IMR-90 (cell line): ENCODE data around the gene ASF1A. TPM values are rescaled to one million over a fixed set of nuclear protein-coding genes. Genes with fewer than 3 reads are reported as not detected.

Experiments used
- ATAC-seq: fragments of 200-7000 bp; cut with Tn5 transposase; 2 replicates; pipeline ENCODE4 v1.9.1; 2020; ENCODE audit warnings: low read depth, mild to moderate bottlenecking, moderate library complexity
- BruUV-seq: library from RNA; stranded (reverse); fragments of 400-500 nt; replicated peaks from 2 replicates; lab custom pipeline; 2021; lab: Mats Ljungman, UMichigan
- CTCF ChIA-PET: fragments of 300-600 bp; formaldehyde crosslinking; extraction: SDS; loops from one replicate; lab custom pipeline; 2021; ENCODE audit warnings: antibody characterized with exemption; lab: Yijun Ruan, JAX
- POLR2A ChIA-PET: fragments of 300-600 bp; sonication (Branson Sonifier 250); formaldehyde crosslinking; loops from one replicate; lab custom pipeline; 2022; ENCODE audit warnings: antibody characterized with exemption; ENCODE audit not compliant: unreplicated experiment; lab: Charles Lee
- DNase-seq: peaks from one replicate; pipeline ENCODE4 v3.0.0; 2013
- H2AFZ ChIP-seq: replicated peaks from 2 replicates; pipeline ENCODE3; 2013; ENCODE audit warnings: low read length, mild to moderate bottlenecking; ENCODE audit not compliant: poor library complexity
- H2AK5ac ChIP-seq: 2 replicates; pipeline ENCODE4 v1.6.1; 2013; ENCODE audit warnings: low read depth, low read length, inconsistent platforms
- H2AK9ac ChIP-seq: replicated peaks from 2 replicates; pipeline ENCODE3; 2013; ENCODE audit warnings: mild to moderate bottlenecking, low read depth, low read length, moderate library complexity; ENCODE audit not compliant: poor library complexity
- H2BK120ac ChIP-seq: 2 replicates; pipeline ENCODE4 v1.6.1; 2013; ENCODE audit warnings: low read depth, low read length, inconsistent platforms
- H2BK15ac ChIP-seq: 3 replicates; pipeline ENCODE4 v1.6.1; 2013; ENCODE audit warnings: low read depth, low read length, inconsistent platforms
- H2BK20ac ChIP-seq: 2 replicates; pipeline ENCODE4 v1.6.1; 2013; ENCODE audit warnings: low read depth, mild to moderate bottlenecking, inconsistent platforms, low read length, moderate library complexity
- H2BK5ac ChIP-seq: 2 replicates; pipeline ENCODE4 v1.6.1; 2013; ENCODE audit warnings: mild to moderate bottlenecking, low read depth, low read length, inconsistent platforms; ENCODE audit not compliant: poor library complexity, severe bottlenecking
- H3K14ac ChIP-seq: replicated peaks from 2 replicates; pipeline ENCODE4 v1.6.1; 2013; ENCODE audit warnings: low read depth, low read length, inconsistent platforms
- H3K18ac ChIP-seq: 2 replicates; pipeline ENCODE4 v1.6.1; 2013; ENCODE audit warnings: low read depth, low read length, control low read depth
- H3K23ac ChIP-seq: 2 replicates; pipeline ENCODE4 v1.6.1; 2013; ENCODE audit warnings: low read depth, low read length, inconsistent platforms
- H3K27ac ChIP-seq: 2 replicates; pipeline ENCODE4 v1.5.1; 2013; ENCODE audit warnings: mild to moderate bottlenecking, control low read depth, low read length; ENCODE audit not compliant: insufficient read depth
- H3K27me3 ChIP-seq: 2 replicates; pipeline ENCODE4 v1.6.1; 2013; ENCODE audit warnings: low read length; ENCODE audit not compliant: control insufficient read depth, insufficient read depth
- H3K36me3 ChIP-seq: 2 replicates; pipeline ENCODE4 v1.6.1; 2013; ENCODE audit warnings: low read length, mixed read lengths; ENCODE audit not compliant: control insufficient read depth, insufficient read depth
- H3K4ac ChIP-seq: 2 replicates; pipeline ENCODE4 v1.6.1; 2013; ENCODE audit warnings: low read depth, low read length, inconsistent platforms
- H3K4me1 ChIP-seq: 2 replicates; pipeline ENCODE4 v1.6.1; 2013; ENCODE audit warnings: low read length, mixed read lengths; ENCODE audit not compliant: control insufficient read depth, insufficient read depth
- H3K4me2 ChIP-seq: 2 replicates; pipeline ENCODE4 v1.6.1; 2013; ENCODE audit warnings: low read depth, mild to moderate bottlenecking, control low read depth, low read length, moderate library complexity
- H3K4me3 ChIP-seq: 2 replicates; pipeline ENCODE4 v1.5.1; 2013; ENCODE audit warnings: low read depth, mild to moderate bottlenecking, control low read depth, low read length, moderate library complexity; ENCODE audit not compliant: insufficient read depth
- H3K56ac ChIP-seq: 2 replicates; pipeline ENCODE4 v1.6.1; 2013; ENCODE audit warnings: low read length, inconsistent platforms; ENCODE audit not compliant: insufficient read depth; ENCODE audit errors: extremely low read depth
- H3K79me1 ChIP-seq, 2 experiments: 2 replicates each; pipeline ENCODE4 v1.6.1; 2013; ENCODE audit warnings: low read length in 2 of 2, inconsistent platforms in 1 of 2, low read depth in 1 of 2
- H3K9ac ChIP-seq: 2 replicates; pipeline ENCODE4 v1.6.1; 2013; ENCODE audit warnings: low read depth, low read length, control low read depth
- H3K9me1 ChIP-seq: 2 replicates; pipeline ENCODE4 v1.6.1; 2013; ENCODE audit warnings: low read length, inconsistent platforms; ENCODE audit not compliant: insufficient read depth
- H3K9me3 ChIP-seq: 2 replicates; pipeline ENCODE4 v1.6.1; 2013; ENCODE audit warnings: low read length; ENCODE audit not compliant: control insufficient read depth, insufficient read depth
- H4K20me1 ChIP-seq: 2 replicates; pipeline ENCODE4 v1.6.1; 2013; ENCODE audit warnings: low read length, inconsistent platforms; ENCODE audit not compliant: insufficient read depth
- H4K5ac ChIP-seq: 2 replicates; pipeline ENCODE4 v1.6.1; 2013; ENCODE audit warnings: mild to moderate bottlenecking, low read depth, low read length, control low read depth
- H4K8ac ChIP-seq, 2 experiments: 2 replicates each; pipeline ENCODE4 v1.6.1; 2013; ENCODE audit warnings: low read depth in 2 of 2, low read length in 2 of 2, control low read depth in 1 of 2, inconsistent platforms in 1 of 2
- H4K91ac ChIP-seq: 2 replicates; pipeline ENCODE4 v1.6.1; 2013; ENCODE audit warnings: low read depth, low read length, inconsistent platforms; ENCODE audit not compliant: insufficient read depth
- BHLHE40 ChIP-seq: fragments of 150-350 bp; IDR thresholded peaks from 2 replicates; pipeline ENCODE4 v1.6.1; 2016; ENCODE audit warnings: mild to moderate bottlenecking, low read depth, low read length
- CEBPB ChIP-seq: IDR thresholded peaks from 2 replicates; pipeline ENCODE4 v1.6.1; 2012; ENCODE audit warnings: low read depth, low read length, improper control_type of control experiment
- MAZ ChIP-seq: IDR thresholded peaks from 2 replicates; pipeline ENCODE4 v1.6.1; 2012; ENCODE audit warnings: low read depth, mild to moderate bottlenecking, low read length, improper control_type of control experiment, moderate library complexity, borderline replicate concordance
- RAD21 ChIP-seq: IDR thresholded peaks from 2 replicates; pipeline ENCODE4 v1.6.1; 2012; ENCODE audit warnings: low read length, improper control_type of control experiment
- RFX5 ChIP-seq: IDR thresholded peaks from 2 replicates; pipeline ENCODE4 v1.8.0; 2012; ENCODE audit warnings: low read depth, mild to moderate bottlenecking, low read length, moderate library complexity
- SMC3 ChIP-seq: fragments of 150-350 bp; IDR thresholded peaks from 2 replicates; pipeline ENCODE4 v1.6.1; 2016; ENCODE audit warnings: low read depth, mild to moderate bottlenecking, antibody characterized with exemption, low read length, moderate library complexity
- WGBS, 2 experiments: methylation state at CpG; one replicate each; pipeline versions ENCODE4 v1.1.5 to v1.1.7; 2013; ENCODE audit warnings: missing lambda C conversion rate in 2 of 2; ENCODE audit not compliant: insufficient read length in 1 of 2; ENCODE audit errors: extremely low coverage in 2 of 2; 5-methylcytosine and 5-hydroxymethylcytosine counted together
- dilution Hi-C: fragments of 300-500 bp; cut with HindIII; formaldehyde crosslinking; loops from one replicate; pipeline ENCODE4 v1.14.3; 2018; ENCODE audit warnings: low sequenced_read_pairs; ENCODE audit not compliant: unreplicated experiment
- in situ Hi-C: fragments of 300-500 bp; cut with MboI; formaldehyde crosslinking; loops from 3 replicates; pipeline ENCODE4 v1.14.3; 2019; ENCODE audit warnings: low sequenced_read_pairs, inconsistent platforms, mixed read lengths
- intact Hi-C: fragments of 100-400 bp; cut with micrococcal nuclease; formaldehyde crosslinking; loops from 2 replicates; pipeline ENCODE4 v1.10.0; 2022
- polyA plus RNA-seq, 3 experiments: library from polyadenylated mRNA; depleted of rRNA; stranded (reverse); fragments of >200 nt; gene quantifications; 2 replicates each; pipeline ENCODE4 v1.2.3, GENCODE V29; 2012; ENCODE audit warnings: low replicate concordance in 1 of 3
- total RNA-seq: library from RNA; depleted of rRNA; stranded (reverse); fragments of >200 nt; gene quantifications from 2 replicates; pipeline ENCODE4 v1.2.3, GENCODE V29; 2012

Gene ASF1A
- total and polyA plus RNA-seq, 2 of the 4 experiments (the other 2 are of a cell fraction), result 10.1 to 11.1 TPM

DNA sequence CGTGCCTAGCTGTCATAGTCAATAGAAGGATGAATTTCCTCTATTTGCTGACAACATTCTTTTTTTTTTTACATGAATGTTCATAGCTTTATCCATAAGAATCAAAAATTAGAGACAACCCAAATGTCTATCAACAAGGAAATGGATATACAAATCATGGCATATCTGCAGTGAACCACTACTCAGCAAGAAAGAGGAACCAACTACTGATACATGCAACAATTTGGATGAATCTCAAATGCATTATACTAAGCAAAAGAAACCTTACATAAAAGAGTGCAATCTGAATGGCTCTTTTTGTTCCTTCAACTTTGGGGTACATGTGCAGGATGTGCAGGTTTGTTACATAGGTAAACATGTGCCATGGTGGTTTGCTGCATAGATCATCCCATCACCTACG lies 58.7 kb downstream of the ASF1A start:
- no peak for DNase-seq
- Histone ChIP-seq H4K91ac (no peak overlapping the region), H3K4me2 (no peak overlapping the region), H3K4ac (no peak overlapping the region), H3K27me3 (no peaks in the 10 kb centered on the region; the same call in 1 of the 2 replicates), H4K5ac (no peak overlapping the region), H3K36me3 (no peaks in the 10 kb centered on the region), H3K79me1 (no peaks in the 10 kb centered on the region), H3K4me1 (no peaks in the 10 kb centered on the region), H2BK120ac (no peak overlapping the region), H3K9ac (no peak overlapping the region), H3K18ac (no peak overlapping the region), H3K27ac (no peak overlapping the region), H4K20me1 (no peaks in the 10 kb centered on the region), H3K4me3 (no peak overlapping the region), H2BK5ac (no peak overlapping the region), H4K8ac (no peak overlapping the region), H3K23ac (no peak overlapping the region), H2BK20ac (no peak overlapping the region), H3K9me1 (no peaks in the 10 kb centered on the region), H2AK9ac (no peak overlapping the region), H3K14ac (no peak overlapping the region), H2BK15ac (no peak overlapping the region), H3K56ac (no peak overlapping the region), H2AK5ac (no peak overlapping the region), H2AFZ (no peak overlapping the region), H3K9me3 (no peaks in the 10 kb centered on the region)
- no peak for ATAC-seq
- WGBS, 2 experiments, result no CpG with 5 or more reads among the region's 2 CpGs
- TF ChIP-seq RAD21 (no peak), RFX5 (no peak), SMC3 (no peak), MAZ (no peak), CEBPB (no peak), BHLHE40 (no peak)
- dilution Hi-C loops (no loop called here), intact Hi-C loops (no loop called here), in situ Hi-C loops (no loop called here)
- ChIA-PET CTCF (interaction anchor here (0.6 to 0.7 kb wide), 2 partner anchors 188 to 372 kb away, joined by 3 to 5 read pairs; no protein-coding TSS in a partner anchor), POLR2A (no interaction called here)
- no TSS peak for BruUV-seq
